Nucleus accumbens (tissue), 56 donors: Measurements from ENCODE around the gene SLC17A3.

Experiments
- DNase-seq, 56 donors: peaks; one replicate each; lab custom pipeline; 2025; lab: John Stamatoyannopoulos, UW

The SLC17A3 gene

DNA sequence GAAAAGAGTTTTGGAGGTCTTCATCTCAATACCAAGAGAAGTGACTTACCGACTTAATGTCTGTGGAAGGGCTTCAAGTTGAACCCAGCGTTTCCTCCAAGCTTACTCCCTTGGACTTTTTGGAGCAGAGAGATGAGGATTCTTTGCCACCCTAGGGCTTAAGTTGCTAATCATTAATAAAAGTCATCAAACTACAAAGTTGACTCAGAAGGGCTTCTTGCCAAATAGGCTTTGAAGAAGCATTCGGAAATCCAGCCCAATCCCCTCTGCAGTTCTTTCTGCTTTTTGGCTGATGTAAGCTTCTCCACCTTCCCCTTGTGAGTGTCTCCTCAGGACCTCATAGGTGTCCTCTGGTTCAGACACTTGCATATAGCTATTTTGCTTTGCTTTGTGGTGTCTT lies at the start of gene SLC17A3:
TSS of gene SLC17A3 (minus strand) at position 126 of the 400 bp plus-strand sequence. CDS start 5,856 bp downstream, outside the sequence.
- no peak for DNase-seq

GRCh38 chr6:25922301-25922700 lies 48.3 kb upstream of the SLC17A3 start:
- no peak for DNase-seq

DNA sequence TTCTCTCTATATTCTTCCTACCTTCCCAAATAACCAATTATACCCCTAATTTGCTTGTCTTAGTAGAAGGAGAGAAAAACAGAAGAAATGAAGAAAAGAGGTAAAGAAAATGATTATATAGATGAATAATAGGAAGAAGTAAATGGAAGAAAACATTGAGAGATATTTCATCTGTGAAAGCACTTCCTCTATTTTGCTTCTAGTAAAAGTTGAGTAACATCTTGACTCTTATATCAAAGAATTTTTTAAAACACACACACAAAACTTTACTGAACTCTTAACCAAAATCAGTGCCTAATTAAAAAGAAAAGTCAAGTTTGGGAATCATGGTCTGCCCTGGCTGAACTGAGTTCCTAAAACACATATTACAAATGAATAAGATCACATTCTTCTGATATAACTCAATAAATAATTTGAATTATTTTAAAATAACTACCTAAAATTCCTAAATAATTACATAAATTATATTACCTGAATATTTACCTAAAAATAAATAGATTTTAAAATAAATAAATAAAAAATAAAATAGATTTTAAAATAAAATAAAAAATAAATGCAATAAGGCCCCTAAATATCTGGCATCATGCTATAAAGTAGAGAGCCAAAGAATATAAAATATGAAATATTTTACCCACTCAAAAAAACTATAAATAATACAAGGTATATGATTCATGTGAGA lies 47.6 kb upstream of the SLC17A3 start:
- DNase-seq, result no peak

- DNase-seq, result no peak
These were observed 45.6 kb upstream of the SLC17A3 start for GRCh38 chr6:25919657-25920056.

DNA sequence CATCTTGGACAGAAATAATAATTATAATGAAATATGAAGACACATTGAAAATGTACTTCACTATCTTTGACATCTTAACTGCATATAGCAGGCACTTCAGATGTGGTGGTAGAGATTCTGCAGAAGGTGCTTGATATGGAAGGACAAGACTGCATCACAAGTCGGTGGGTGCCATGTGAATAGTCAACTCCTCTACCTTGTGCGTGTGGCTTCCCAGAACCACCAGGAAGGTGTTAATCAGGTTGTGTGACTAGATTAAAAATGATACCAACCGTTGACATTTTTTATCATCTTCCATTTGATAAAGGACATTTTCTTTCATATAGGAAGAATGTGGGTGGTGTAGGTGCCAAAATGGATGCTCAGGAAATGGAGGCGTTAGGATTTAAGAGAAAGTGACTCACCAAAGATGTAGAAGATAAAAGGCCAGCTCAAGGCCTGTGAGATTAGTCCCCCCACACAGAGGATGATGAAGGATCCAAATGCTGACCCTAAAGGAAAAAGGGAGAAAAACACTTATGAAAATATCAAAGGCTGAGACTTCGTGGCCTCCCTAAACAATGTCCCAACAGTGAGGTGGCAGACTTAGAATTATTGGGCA lies 44.1 kb upstream of the SLC17A3 start:
- DNase-seq, result no peak

DNA sequence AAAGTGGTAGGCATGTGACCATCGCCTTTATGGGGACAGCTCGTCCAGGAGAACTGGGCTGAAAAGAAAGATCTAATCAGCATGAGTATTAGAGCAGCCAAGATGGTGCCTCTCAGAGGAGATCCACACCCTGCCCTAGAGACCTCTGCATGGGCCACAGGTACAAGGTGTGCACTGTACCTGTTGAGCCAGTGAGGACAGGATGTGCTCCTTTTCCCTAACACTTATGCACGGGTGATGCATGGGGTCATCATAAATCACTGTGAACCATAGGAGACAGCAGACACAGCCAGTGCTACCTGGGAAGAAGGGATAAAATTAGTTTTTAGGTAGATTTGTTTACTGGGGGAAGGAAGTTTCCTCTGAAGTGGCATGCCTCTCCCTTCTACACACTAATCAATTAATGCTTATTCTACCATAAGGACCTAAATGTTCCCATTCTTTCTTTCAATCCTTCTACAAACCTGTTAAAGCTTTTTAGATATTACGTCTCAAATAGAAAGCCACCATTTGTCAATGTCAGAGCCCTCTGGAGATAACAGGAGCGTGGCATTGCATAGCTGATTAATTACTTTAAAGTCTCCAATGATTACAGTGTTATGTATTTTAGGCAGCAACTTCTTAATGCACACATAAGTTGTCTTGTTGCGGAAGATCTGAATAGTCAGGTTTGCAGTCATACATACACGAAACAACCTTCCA lies 42.9 kb upstream of the SLC17A3 start:
- no peak for DNase-seq

DNA sequence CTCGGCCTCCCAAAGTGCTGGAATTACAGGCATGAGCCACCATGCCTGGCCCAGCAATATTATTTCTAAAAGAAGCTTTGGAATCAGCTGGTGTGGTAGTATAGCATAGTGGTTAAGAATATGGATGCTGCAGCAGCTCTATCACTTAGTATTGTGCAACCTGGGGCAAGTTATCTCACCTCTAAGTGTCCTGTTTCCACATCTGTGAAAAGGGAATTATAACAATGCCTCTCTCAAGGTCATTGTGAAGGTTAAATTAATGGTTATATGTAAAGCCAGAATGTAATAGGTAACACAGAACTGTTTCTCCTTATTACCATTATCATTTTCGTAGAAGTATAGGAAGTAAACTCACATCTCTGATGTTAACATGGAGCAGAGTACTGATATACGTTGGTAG lies 42.3 kb upstream of the SLC17A3 start:
- no peak for DNase-seq

DNA sequence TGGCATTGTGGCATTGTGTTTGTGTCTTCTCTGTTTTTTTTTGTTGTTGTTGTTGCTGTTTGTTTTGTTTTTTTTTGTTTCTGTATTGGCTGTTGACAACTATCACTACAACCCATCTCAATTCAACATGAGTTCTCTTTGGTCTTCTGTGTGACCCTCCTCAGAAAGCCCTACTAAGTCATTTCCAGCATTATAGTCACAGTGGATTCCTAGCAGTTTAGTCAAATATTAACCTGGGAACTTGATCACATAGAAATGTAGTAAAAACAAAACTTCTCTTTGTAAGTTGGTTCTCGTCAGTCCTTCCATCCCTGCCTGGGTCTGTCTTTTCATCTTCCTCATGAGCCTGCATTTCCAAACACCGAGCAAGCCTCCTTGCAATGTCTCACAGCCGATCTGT lies 39.7 kb upstream of the SLC17A3 start:
- no peak for DNase-seq

DNA sequence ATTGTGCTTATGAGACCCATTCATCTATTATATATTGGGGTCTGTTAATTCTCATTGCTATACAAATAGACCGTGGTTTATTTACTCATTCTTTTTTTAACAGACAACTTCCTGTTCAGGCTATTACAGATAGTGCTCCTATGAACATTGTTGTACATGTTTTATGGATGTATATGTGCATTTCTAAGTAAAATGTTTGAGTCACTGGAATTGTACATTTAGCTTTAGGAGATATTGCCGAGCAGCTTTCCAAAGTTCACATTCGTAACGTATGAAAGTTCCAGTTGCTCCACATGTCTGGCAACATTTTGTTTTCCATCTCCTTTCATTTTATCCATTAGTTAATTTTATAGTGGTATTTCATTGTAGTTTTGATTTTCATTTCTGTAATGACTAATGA lies 37.3 kb upstream of the SLC17A3 start:
- no peak for DNase-seq

DNA sequence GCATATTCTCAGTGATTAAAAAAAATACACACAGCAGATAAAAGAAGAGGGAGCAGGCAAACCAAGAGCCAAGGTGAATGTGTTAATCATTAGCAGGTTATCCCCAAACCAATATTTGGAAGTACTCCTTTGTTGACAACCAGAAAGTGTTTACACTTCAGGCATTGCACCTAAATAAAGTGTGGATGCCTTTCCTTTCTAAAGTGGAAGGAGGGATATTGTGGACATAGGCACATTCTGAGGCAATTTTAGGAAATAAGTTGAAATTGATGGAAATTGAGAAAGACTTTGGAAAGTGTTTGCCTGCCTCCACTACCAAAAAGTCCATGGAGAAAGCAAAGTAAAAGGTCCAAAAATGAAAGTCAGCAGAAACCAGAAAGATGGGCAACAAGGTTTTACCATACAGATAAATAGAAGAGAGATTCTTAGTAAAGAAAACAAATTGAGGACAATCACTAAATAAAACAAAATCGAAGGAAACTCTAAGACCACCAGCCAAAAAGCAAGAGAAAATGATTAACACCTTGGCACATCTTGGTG lies 33.5 kb upstream of the SLC17A3 start:
- no peak for DNase-seq

GRCh38 chr6:25903467-25904099 lies 29.5 kb upstream of the SLC17A3 start:
- DNase-seq, result no peak

DNA sequence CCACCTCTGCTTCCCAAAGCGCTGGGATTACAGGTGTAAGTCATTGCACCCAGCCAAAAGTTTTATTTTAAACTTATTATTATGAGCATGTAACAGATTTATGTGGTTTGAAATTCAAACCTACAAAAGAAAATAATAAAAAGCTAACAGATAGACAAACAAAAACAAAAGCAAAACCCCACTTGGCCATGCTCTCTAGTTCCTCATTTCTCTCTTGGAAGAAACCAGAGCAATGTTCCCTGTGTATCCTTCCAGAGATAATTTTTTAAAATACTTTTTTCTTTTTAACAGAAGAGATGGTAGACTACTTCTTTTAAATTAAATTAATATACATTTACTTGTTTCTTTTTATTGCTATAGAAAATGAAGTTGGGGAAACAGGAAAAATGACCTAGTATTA lies 28.0 kb upstream of the SLC17A3 start:
- no peak for DNase-seq

- DNase-seq, result no peak
These were observed 26.8 kb upstream of the SLC17A3 start for GRCh38 chr6:25900843-25901242.

- no peak for DNase-seq
These were observed 25.8 kb upstream of the SLC17A3 start for GRCh38 chr6:25899580-25900408.

- DNase-seq, result no peak
These were observed 25.1 kb upstream of the SLC17A3 start for GRCh38 chr6:25899123-25899522.

DNA sequence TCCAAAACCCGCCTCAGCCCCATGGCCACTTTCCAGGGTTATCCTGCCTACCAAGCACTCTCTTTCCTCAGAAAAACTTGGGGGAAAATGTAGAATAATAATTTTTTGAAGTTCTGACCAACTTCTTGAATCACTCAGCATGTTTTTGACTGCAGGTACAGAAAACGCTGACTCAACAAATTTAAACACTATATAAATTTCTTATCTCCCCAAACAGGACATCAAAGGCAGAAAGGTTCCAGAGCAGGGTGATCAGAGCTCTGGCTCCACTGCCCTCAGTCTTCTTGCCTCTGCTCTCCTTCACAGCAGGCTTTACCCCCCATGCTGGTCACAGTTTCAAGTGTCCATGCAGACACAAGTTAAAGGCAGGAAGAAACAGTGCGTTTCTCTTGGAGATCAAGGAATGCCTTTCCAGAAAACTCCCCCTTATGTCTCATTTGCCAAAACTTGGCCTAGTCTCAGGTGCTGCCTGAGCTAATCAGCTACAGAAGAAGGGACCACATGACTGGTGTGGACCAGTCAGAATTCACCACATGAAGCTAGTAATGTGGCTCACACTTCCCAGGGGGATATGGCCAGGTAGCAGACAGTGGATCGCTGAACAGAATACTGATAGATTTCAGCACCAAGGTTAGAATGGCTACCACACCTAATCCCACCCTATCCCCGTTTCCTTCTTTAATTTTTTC lies 24.4 kb upstream of the SLC17A3 start:
- DNase-seq, result no peak

GRCh38 chr6:25896252-25896651 lies 22.2 kb upstream of the SLC17A3 start:
- DNase-seq, result no peak

DNA sequence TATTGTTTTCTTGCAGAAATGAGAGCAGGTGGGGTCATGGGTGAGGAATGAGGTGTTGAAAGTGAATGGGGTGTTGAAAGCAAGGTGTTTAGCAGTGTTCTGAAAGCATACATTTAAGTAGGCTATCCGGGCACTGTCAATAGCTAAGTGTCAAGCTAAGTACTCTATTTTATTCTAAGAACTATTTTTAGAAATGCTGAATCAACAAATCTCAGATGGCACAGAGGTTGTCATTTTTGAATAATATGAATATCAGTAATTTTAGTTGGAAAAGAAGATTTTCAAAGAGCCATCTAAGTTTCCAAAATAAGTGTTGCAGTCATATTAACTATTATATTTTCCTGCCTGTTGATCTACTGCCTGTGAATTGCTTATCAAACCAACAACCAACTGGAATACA lies 21.7 kb upstream of the SLC17A3 start:
- no peak for DNase-seq

GRCh38 chr6:25893778-25894177 lies 19.7 kb upstream of the SLC17A3 start:
- no peak for DNase-seq

GRCh38 chr6:25892877-25893276 lies 18.8 kb upstream of the SLC17A3 start:
- no peak for DNase-seq
